AG09309 (cell line): ENCODE measurements around the gene CCDC122.

ENCODE experiments used
- DNase-seq: peaks from one replicate; pipeline ENCODE4 v3.0.0-alpha.2; 2010; ENCODE audit warnings: low read depth
- H3K4me3 ChIP-seq: 2 replicates; pipeline ENCODE4 v1.5.1; 2011; ENCODE audit warnings: mild to moderate bottlenecking, low read depth, low read length, moderate library complexity; ENCODE audit not compliant: control insufficient read depth
- CTCF ChIP-seq: IDR thresholded peaks from 2 replicates; pipeline ENCODE4 v1.5.1; 2011; ENCODE audit warnings: mild to moderate bottlenecking, low read depth, low read length, inconsistent platforms; ENCODE audit not compliant: insufficient read depth, control insufficient read depth; ENCODE audit errors: missing control alignments

The CCDC122 gene

GRCh38 chr13:43895940-43896339 is 16.4 kb upstream of the CCDC122 start:
- no peak for TF ChIP-seq CTCF
- H3K4me3 ChIP-seq, result no peak overlapping the region
- no peak for DNase-seq

- DNase-seq, result no peak
- TF ChIP-seq CTCF, result no peak
- H3K4me3 ChIP-seq, result no peak overlapping the region
Observed at GRCh38 chr13:43894438-43894837, 14.9 kb upstream of the CCDC122 start.

- H3K4me3 ChIP-seq, result no peak overlapping the region
- no peak for DNase-seq
- no peak for TF ChIP-seq CTCF
Observed at GRCh38 chr13:43884222-43884621, 4.7 kb upstream of the CCDC122 start.

- TF ChIP-seq CTCF, result no peak
- no peak for DNase-seq
- no peak overlapping the region for H3K4me3 ChIP-seq
Observed at GRCh38 chr13:43883631-43884030, 4.1 kb upstream of the CCDC122 start.

GRCh38 chr13:43881580-43881979 is 2.0 kb upstream of the CCDC122 start:
- no peak for TF ChIP-seq CTCF
- no peak for DNase-seq
- no peak overlapping the region for H3K4me3 ChIP-seq

GRCh38 chr13:43880926-43881325 is 1.4 kb upstream of the CCDC122 start:
- DNase-seq, result no peak
- no peak overlapping the region for H3K4me3 ChIP-seq
- TF ChIP-seq CTCF, result no peak
